ENCODE results near the gene WNT5A. TPM values are rescaled to one million over a fixed set of nuclear protein-coding genes. Genes with fewer than 3 reads are reported as not detected.

WNT5A gene
- total and polyA plus RNA-seq, 2 donors (not counting 3 experiments of a cell fraction or from before 2014, with no cell fraction given): 0.08 to 0.33 TPM

- H3K4me3 ChIP-seq (replicated peaks in 1 of 3; ENCODE audit: insufficient read depth in 1 of 3, low read depth in 1 of 3, low read length in 3 of 3): no peak overlapping the region
- dilution Hi-C loops (cut with MboI; ENCODE audit: extremely low pct_ligation_motif_present, low sequenced_read_pairs): no loop called here
- no TSS peak for BruUV-seq (replicated peaks)
- no peaks in the 10 kb centered on the region for H3K9me3 ChIP-seq (replicated peaks; ENCODE audit: control insufficient read depth, insufficient read depth, low read length)
- no peak overlapping the region for H3K27ac ChIP-seq (ENCODE audit: insufficient read depth, low read depth, low read length)
- no peaks in the 10 kb centered on the region for H3K79me2 ChIP-seq (ENCODE audit: control insufficient read depth, insufficient read depth, low read length)
- H3K4me2 ChIP-seq (ENCODE audit: insufficient read depth, low read length): no peak overlapping the region
- H3K36me3 ChIP-seq (ENCODE audit: control insufficient read depth in 2 of 2, extremely low read depth in 1 of 2, insufficient read depth in 2 of 2, low read length in 2 of 2): no peaks in the 10 kb centered on the region
- ChIA-PET CTCF (no interaction called here), POLR2A (no interaction called here)
- no peaks in the 10 kb centered on the region for H3K27me3 ChIP-seq (ENCODE audit: control insufficient read depth in 2 of 2, insufficient read depth in 2 of 2, low read length in 2 of 2)
- FAIRE-seq (no peak), DNase-seq (ENCODE audit: low read depth, low spot score) (no peak)
- H3K9ac ChIP-seq (replicated peaks; ENCODE audit: extremely low read depth, insufficient read depth, low read length): no peak overlapping the region
- H4K20me1 ChIP-seq (replicated peaks; ENCODE audit: control insufficient read depth, extremely low read depth, insufficient read depth, low read length): no peaks in the 10 kb centered on the region
- H3K9me1 ChIP-seq (replicated peaks; ENCODE audit: control insufficient read depth, extremely low read depth, insufficient read depth, low read length): no peaks in the 10 kb centered on the region
- intact Hi-C loops (cut with micrococcal nuclease): no loop called here
- H2AFZ ChIP-seq (ENCODE audit: low read depth, low read length): no peak overlapping the region
- no peaks in the 10 kb centered on the region for H3K4me1 ChIP-seq (ENCODE audit: control insufficient read depth, extremely low read depth, insufficient read depth, low read length)
- TF ChIP-seq POLR2A (IDR thresholded peaks at IDR 0.05; ENCODE audit: low read depth, low read length): no peak
- no peak for TF ChIP-seq JUN (IDR thresholded peaks at IDR 0.05; ENCODE audit: borderline replicate concordance, insufficient read depth, insufficient read length, low read depth)
- TF ChIP-seq FOS (IDR thresholded peaks at IDR 0.05; ENCODE audit: borderline replicate concordance, insufficient read depth, low read length): no peak
- no peak for TF ChIP-seq GATA2 (IDR thresholded peaks at IDR 0.05; ENCODE audit: insufficient read depth, insufficient read length, low read depth, low read length)
- no peak for TF ChIP-seq EZH2 (IDR thresholded peaks at IDR 0.05; ENCODE audit: borderline replicate concordance, low read depth, low read length, severe bottlenecking)
- TF ChIP-seq POLR2AphosphoS5 (IDR thresholded peaks at IDR 0.05; ENCODE audit: insufficient read depth, low read depth, low read length): no peak
- TF ChIP-seq, protein P1, sequence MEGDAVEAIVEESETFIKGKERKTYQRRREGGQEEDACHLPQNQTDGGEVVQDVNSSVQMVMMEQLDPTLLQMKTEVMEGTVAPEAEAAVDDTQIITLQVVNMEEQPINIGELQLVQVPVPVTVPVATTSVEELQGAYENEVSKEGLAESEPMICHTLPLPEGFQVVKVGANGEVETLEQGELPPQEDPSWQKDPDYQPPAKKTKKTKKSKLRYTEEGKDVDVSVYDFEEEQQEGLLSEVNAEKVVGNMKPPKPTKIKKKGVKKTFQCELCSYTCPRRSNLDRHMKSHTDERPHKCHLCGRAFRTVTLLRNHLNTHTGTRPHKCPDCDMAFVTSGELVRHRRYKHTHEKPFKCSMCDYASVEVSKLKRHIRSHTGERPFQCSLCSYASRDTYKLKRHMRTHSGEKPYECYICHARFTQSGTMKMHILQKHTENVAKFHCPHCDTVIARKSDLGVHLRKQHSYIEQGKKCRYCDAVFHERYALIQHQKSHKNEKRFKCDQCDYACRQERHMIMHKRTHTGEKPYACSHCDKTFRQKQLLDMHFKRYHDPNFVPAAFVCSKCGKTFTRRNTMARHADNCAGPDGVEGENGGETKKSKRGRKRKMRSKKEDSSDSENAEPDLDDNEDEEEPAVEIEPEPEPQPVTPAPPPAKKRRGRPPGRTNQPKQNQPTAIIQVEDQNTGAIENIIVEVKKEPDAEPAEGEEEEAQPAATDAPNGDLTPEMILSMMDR (IDR thresholded peaks at IDR 0.05; ENCODE audit: extremely low read depth in 1 of 2, insufficient read depth in 1 of 2, low read depth in 1 of 2, low read length in 2 of 2): no peak
- TF ChIP-seq, protein P2, sequence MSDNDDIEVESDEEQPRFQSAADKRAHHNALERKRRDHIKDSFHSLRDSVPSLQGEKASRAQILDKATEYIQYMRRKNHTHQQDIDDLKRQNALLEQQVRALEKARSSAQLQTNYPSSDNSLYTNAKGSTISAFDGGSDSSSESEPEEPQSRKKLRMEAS (IDR thresholded peaks at IDR 0.05; ENCODE audit: insufficient read depth, insufficient read length): no peak
- TF ChIP-seq MYC (IDR thresholded peaks at IDR 0.05; ENCODE audit: low read depth, low read length): no peak
Measured at GRCh38 chr3:55508335-55508734, 21.2 kb upstream of the WNT5A start.

All from endothelial cell of umbilical vein (primary cell).